Central memory CD8-positive, alpha-beta T cell (primary cell): ENCODE data around the gene PDZD11.
"Not testable (repeated sequence)": the region's sequence is repeated elsewhere in the genome, so short reads cannot be mapped to it uniquely, and the experiment has no call there.

Experiments used
- ATAC-seq: fragments of 150-1000 bp; cut with Tn5 transposase; replicated peaks from 2 replicates; pipeline ENCODE4 v1.10.0; 2022; ENCODE audit warnings: mild to moderate bottlenecking, moderate FRiP score, moderate number of reproducible peaks; ENCODE audit not compliant: poor library complexity, severe bottlenecking; ENCODE audit errors: extremely low read depth
- DNase-seq, 2 donors: peaks; one replicate each; pipeline ENCODE4 v3.0.0; 2021; ENCODE audit warnings: low spot score in 2 of 2
- H3K27ac Mint-ChIP-seq: one replicate; pipeline ENCODE4 v1.8.0; 2022; ENCODE audit warnings: low read depth, mild to moderate bottlenecking, moderate library complexity, mixed read lengths
- H3K27me3 Mint-ChIP-seq: one replicate; pipeline ENCODE4 v1.8.0; 2022; ENCODE audit warnings: mixed read lengths
- H3K36me3 Mint-ChIP-seq: one replicate; pipeline ENCODE4 v1.8.0; 2022; ENCODE audit warnings: mild to moderate bottlenecking, moderate library complexity, mixed read lengths; ENCODE audit not compliant: insufficient read depth
- H3K4me1 Mint-ChIP-seq: one replicate; pipeline ENCODE4 v1.8.0; 2022; ENCODE audit warnings: mixed read lengths
- H3K4me3 Mint-ChIP-seq: one replicate; pipeline ENCODE4 v1.8.0; 2022; ENCODE audit warnings: mild to moderate bottlenecking, moderate library complexity, mixed read lengths
- H3K9me3 Mint-ChIP-seq: one replicate; pipeline ENCODE4 v1.8.0; 2022; ENCODE audit warnings: mixed read lengths

Gene PDZD11

DNA sequence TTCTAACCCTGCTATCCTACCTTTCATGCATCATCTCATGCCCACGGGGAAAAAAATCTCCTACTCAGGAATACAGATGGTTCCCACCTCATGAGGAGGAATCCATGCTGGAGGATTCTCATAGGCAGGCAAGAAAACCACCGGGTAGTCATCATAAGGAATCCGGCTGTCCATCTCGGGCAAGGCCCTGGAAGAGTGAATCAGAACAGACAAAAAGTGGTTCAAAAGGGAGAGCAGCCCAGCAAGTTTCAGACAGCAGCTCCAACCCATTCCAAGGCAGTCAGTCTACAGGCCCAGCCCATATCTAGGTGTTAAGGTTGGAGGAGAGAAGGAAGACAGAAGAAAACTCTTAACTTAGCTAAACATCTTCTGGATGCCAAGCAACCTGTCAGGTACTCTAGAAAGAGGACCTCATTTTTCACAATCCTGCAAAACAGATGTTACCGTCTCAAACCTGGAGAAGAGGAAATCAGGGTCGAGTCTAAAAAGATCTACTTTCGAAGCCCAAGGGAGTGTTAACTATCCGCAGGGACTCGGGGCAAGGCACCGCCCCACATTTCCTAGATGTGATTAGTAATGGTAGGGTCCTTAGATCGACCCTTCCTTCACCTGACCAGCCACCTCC, 447 bp downstream of the PDZD11 start:
- DNase-seq (no peak), ATAC-seq (peak; percentile 5)
- no peaks in the 10 kb centered on the region for H3K9me3 Mint-ChIP-seq

DNA sequence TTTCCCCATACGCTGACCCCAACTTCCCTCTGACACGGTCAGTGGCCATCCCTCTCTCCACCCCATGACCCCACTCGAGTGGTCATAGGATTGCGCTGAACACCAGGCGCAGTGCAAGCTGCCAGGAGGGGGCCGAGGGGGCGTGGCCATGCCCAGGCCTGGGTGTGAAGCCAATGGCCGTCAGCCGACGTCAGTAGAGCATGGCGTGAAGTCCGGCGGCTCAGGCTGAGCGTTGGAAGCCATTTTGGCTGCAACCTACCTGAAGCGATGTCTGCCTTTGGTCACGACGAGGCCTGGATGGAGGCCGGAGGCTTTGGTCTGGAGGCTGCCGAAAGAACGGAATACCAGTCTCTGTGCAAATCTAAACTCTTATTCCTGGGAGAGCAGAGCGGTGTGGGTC, 7.8 kb downstream of the PDZD11 start, which contains the start of gene RAB41:
Gene RAB41, plus strand, starts transcription at position 222 of the 400 bp plus-strand sequence. Its CDS starts 46 bp downstream, at position 268.
- H3K36me3 Mint-ChIP-seq = peaks cover 7% of the 10 kb centered on the region
- no peak for DNase-seq
- ATAC-seq = no peak
- no peaks in the 10 kb centered on the region for H3K4me1 Mint-ChIP-seq
- no peaks in the 10 kb centered on the region for H3K9me3 Mint-ChIP-seq
- no peaks in the 10 kb centered on the region for H3K27me3 Mint-ChIP-seq
- no peak within 1 kb of the TSS for H3K4me3 Mint-ChIP-seq
- H3K27ac Mint-ChIP-seq = no peak within 1 kb of the TSS

More for the DNA sequence above, 447 bp downstream of the PDZD11 start:
- peaks cover 5% of the 10 kb centered on the region for H3K4me1 Mint-ChIP-seq
- H3K4me3 Mint-ChIP-seq = peak overlapping the region; percentile 82
- H3K27me3 Mint-ChIP-seq = no peaks in the 10 kb centered on the region
- H3K36me3 Mint-ChIP-seq = peaks cover 11% of the 10 kb centered on the region
- H3K27ac Mint-ChIP-seq = peak overlapping the region; percentile 85

DNA sequence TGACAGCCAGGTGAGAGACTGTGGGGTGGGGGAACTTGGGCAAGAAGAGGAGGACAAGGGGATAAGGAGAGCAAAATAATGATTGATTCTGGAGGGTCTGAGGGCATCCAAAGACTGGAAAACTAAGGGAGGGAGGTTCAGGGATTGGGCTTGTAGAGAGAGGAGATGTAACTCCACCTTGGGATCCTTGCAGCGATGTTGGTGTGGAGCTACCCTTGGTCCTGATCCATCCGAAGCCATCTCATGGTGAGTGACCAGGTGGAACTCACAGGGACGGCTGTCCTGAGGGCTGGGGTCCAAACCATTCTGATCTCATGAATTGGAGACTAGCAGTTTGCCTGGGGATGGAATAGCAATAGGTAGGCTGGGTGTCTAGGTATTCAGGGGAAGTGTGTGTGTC, 9.2 kb downstream of the PDZD11 start:
- Mint-ChIP-seq H3K9me3 (no peaks in the 10 kb centered on the region), H3K27ac (no peak overlapping the region), H3K4me3 (no peak overlapping the region), H3K36me3 (peaks cover 6% of the 10 kb centered on the region), H3K27me3 (no peaks in the 10 kb centered on the region), H3K4me1 (no peaks in the 10 kb centered on the region)
- no peak for ATAC-seq
- DNase-seq = no peak

DNA sequence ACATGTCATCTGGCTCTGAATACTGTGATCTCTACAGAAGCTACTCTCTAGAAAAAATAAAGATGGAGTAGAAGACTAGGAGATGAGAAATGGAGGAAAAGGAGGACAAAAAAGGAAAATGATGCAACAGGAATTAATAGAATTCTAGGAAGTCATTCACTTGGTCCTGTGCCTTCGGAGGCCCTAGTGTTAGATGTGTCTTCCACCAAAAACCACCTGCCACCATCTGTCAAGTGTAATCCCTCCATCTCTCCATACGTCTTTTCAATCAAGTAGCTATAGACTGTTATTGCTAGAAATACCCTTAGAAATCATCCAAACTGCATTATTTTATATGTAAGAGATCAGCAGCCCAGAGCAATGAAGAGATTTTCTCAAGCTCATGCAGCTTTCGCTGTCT, 10.6 kb downstream of the PDZD11 start:
- no peak for ATAC-seq
- H3K4me1 Mint-ChIP-seq = no peaks in the 10 kb centered on the region
- H3K9me3 Mint-ChIP-seq = no peaks in the 10 kb centered on the region
- no peak overlapping the region for H3K27ac Mint-ChIP-seq
- DNase-seq = no peak
- H3K4me3 Mint-ChIP-seq = no peak overlapping the region
- H3K27me3 Mint-ChIP-seq = no peaks in the 10 kb centered on the region
- H3K36me3 Mint-ChIP-seq = peaks cover 2% of the 10 kb centered on the region

DNA sequence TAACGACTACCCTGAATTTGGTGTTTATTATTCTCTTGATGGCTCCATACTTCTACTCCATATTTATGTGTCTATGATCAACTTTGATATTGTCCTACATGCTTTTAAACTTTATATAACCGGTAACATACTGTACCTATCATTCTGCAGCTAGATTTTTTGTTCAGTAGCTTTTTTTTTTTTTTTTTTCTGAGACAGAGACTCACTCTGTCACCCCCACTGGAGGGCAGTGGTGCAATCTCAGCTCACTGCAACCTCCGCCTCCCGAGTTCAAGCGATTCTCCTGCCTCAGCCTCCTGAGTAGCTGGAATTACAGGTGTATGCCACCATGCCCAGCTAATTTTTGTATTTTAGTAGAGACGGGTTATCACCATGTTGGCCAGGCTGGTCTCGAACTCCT, 15.7 kb downstream of the PDZD11 start:
- not testable (repeated sequence) for H3K4me3 Mint-ChIP-seq, H3K27me3 Mint-ChIP-seq, ATAC-seq, H3K9me3 Mint-ChIP-seq, H3K36me3 Mint-ChIP-seq, DNase-seq, H3K27ac Mint-ChIP-seq, H3K4me1 Mint-ChIP-seq

DNA sequence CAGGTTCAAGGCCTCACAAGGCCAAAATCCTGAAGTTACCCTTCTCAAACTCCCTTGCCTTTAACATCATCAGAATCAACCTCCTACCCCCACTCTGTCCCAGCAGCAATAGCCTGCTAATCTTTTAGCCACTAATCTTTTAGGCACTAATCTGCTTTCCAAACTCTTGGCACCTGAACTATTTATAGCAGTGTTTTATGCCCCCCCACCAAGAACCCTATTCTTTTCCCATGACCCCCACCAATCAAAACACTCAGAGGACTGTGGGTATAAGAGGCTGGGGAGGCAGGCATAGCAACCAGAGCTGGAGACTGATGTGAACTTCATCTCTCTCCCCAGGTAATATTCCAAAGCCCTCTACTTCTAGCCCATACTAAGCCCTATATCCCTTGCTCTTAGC, 21.7 kb downstream of the PDZD11 start, which contains the start of gene ARR3:
Gene ARR3, plus strand, starts transcription at position 301 of the 400 bp plus-strand sequence. CDS start 1,052 bp downstream, outside the sequence.
- H3K9me3 Mint-ChIP-seq = no peaks in the 10 kb centered on the region
- H3K36me3 Mint-ChIP-seq = no peaks in the 10 kb centered on the region
- ATAC-seq (no peak), DNase-seq (no peak)
- no peaks in the 10 kb centered on the region for H3K4me1 Mint-ChIP-seq
- H3K27me3 Mint-ChIP-seq = no peaks in the 10 kb centered on the region
- H3K4me3 Mint-ChIP-seq = no peak within 1 kb of the TSS
- H3K27ac Mint-ChIP-seq = no peak within 1 kb of the TSS

DNA sequence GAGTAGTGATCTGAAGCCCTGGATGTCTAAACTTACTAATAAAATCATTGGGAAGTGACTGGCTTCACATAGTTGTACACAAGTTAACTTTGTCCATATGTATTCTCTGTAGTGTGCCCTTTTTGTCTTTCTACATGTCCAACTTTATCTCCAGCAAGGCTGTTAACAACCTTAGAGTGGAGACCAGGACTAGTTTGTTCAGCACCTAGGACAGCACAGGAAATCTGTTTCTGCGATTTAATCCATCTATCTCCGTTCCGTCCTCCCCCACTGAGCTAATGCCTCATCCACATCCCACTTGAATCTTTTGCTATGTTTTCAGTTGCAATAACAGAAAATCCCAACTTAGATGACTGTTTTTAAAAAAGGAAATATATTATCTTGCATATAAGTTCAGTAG, 24.9 kb downstream of the PDZD11 start:
- Mint-ChIP-seq H3K4me3 (no peak overlapping the region), H3K27me3 (no peaks in the 10 kb centered on the region), H3K27ac (no peak overlapping the region), H3K9me3 (no peaks in the 10 kb centered on the region), H3K36me3 (no peaks in the 10 kb centered on the region), H3K4me1 (no peaks in the 10 kb centered on the region)
- ATAC-seq (no peak), DNase-seq (no peak)

DNA sequence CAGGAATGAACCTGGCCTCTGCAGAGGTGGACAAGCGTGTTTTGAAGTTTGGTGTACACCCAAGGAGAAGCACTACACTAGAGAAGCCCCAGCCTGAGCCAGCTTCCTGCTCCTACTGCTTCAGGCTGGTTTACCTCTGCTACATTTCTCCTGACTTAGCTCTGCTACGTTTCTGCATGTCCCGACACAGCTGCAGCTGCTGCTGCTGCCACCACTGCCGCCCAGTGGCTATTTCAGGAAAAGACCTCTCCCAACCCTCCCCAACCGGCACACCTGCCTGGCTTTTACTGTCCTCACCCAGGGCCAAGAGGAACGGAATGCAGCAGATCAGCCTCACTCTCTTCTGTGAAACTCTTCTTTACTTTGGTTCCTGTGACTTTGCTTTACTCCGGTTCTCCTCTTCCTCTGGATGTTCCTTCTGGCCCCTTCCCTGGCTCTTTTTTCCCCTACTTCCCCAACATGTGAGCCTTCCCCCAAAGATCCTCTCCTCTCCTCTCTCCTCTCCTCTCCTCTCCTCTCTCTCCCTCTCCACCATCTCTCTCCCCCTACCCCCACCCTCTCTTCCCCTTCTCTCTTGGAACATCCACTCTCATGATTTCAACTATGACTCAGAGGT, 26.7 kb downstream of the PDZD11 start:
- Mint-ChIP-seq H3K4me1 (peaks cover 2% of the 10 kb centered on the region), H3K27me3 (no peaks in the 10 kb centered on the region), H3K9me3 (no peaks in the 10 kb centered on the region), H3K36me3 (no peaks in the 10 kb centered on the region), H3K4me3 (no peak overlapping the region), H3K27ac (no peak overlapping the region)
- ATAC-seq (no peak), DNase-seq (no peak)

DNA sequence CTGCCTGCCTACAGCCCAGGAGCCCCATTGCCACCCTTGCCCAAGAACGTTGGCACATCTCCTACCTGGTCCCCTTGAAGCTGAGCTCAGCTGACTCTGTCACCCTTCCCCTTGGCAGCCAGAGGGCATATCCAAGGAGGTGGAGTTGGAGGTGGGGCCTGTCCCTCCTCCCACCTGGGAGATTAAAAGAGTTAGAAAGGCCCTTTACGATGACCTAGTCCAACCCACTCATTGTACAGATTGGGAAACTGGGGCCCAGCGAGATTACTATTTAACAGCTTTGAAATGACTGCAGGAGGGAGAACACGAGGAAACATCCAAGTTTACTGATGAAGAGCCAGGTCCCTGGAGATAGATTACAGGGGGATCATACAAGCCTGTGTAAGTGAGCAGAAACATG, 29.6 kb downstream of the PDZD11 start, which contains the start of gene P2RY4:
Gene P2RY4, minus strand, starts transcription at position 101 of the 400 bp plus-strand sequence. CDS start 580 bp downstream, outside the sequence.
- H3K27ac Mint-ChIP-seq = no peak within 1 kb of the TSS
- H3K27me3 Mint-ChIP-seq = no peaks in the 10 kb centered on the region
- no peaks in the 10 kb centered on the region for H3K36me3 Mint-ChIP-seq
- H3K4me3 Mint-ChIP-seq = no peak within 1 kb of the TSS
- peaks cover 5% of the 10 kb centered on the region for H3K4me1 Mint-ChIP-seq
- no peak for DNase-seq
- ATAC-seq = no peak
- no peaks in the 10 kb centered on the region for H3K9me3 Mint-ChIP-seq

DNA sequence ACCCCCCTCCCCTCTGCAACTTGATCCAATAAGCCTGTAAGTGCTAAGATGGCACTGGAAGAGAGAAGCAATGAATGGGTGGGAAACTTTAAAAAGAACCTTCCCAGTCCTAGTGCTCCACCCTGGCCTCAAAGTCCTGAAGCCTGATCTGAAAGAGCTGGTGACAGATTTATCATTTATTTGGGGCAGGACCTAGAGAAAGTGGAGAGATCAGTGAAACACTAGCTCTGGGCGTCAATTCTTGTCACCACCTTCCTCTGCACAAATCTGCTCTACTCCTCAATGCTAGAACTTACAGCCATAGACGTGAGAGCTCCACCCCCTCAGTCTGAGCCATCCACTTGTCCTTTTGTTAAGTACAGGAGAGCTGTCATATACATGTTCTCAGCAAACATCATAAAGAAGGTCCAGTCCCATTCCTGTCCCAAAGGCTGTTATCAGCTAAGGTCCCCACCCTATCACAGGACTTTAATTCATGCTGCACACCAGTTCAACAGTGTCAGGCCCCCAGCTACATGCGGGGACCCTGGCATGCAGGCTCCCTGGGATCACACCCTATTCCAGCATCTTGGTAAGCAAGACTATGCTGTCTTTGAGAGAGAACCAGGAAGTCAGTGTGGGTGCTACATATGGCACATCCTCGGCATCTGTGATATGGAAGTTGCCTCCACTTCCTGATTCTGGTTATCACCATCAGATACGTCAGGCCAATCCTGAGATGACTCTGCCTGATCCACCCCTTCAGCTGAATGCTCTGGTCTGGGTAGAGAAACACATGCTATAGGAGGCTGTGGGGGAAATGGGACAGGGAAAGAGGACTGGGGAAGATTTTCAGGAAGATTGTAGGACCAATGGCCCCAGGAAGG, 32.1 kb downstream of the PDZD11 start:
- no peaks in the 10 kb centered on the region for H3K9me3 Mint-ChIP-seq
- no peak overlapping the region for H3K27ac Mint-ChIP-seq
- no peak for ATAC-seq
- no peak overlapping the region for H3K4me3 Mint-ChIP-seq
- no peaks in the 10 kb centered on the region for H3K27me3 Mint-ChIP-seq
- DNase-seq = no peak
- H3K36me3 Mint-ChIP-seq = no peaks in the 10 kb centered on the region
- peaks cover 5% of the 10 kb centered on the region for H3K4me1 Mint-ChIP-seq

DNA sequence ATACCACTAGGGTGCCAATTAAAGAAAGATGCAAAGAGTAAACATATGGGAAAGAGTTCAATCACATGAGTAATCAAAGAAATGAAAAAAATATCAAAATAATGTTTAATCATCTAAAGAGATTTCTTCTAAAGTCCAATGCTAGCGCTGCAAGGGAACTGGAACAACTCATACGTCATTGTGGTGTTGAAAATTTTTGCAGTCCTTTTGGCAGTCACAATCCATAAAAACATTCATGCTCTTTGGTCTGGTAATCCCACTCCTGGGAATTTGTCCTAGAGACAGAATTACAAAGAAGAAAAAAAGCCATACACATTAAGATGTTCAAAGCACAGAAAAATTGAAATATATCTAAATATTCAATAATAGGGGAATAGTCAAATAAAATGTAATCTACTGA, 34.3 kb downstream of the PDZD11 start:
- DNase-seq (no peak), ATAC-seq (no peak)
- no peaks in the 10 kb centered on the region for H3K27me3 Mint-ChIP-seq
- no peaks in the 10 kb centered on the region for H3K9me3 Mint-ChIP-seq
- H3K27ac Mint-ChIP-seq = no peak overlapping the region
- H3K36me3 Mint-ChIP-seq = no peaks in the 10 kb centered on the region
- no peak overlapping the region for H3K4me3 Mint-ChIP-seq
- H3K4me1 Mint-ChIP-seq = peaks cover 5% of the 10 kb centered on the region

DNA sequence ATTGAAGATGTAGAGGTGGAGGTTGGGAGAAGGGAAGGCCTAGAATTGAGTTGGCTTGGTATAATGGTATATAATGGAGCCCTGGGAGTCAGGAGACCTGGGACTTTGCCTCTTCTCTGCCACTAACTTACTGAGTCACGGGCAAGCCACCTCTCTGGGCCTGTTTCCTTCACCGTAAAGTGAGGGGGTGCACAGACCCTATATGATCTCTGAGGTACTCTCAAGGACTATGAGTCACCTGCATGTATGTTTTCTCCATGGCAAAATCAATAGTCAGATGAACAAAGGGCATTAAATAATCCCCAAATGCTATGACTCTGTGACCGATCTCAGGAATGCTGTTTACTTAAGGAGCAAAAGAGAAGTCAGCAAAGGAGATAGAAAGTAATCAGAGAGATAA, 34.8 kb downstream of the PDZD11 start:
- DNase-seq (no peak), ATAC-seq (no peak)
- no peaks in the 10 kb centered on the region for H3K36me3 Mint-ChIP-seq
- H3K27ac Mint-ChIP-seq = no peak overlapping the region
- no peaks in the 10 kb centered on the region for H3K27me3 Mint-ChIP-seq
- H3K4me3 Mint-ChIP-seq = no peak overlapping the region
- peaks cover 5% of the 10 kb centered on the region for H3K4me1 Mint-ChIP-seq
- H3K9me3 Mint-ChIP-seq = no peaks in the 10 kb centered on the region
